ENCODE data around the gene CD9. TPM values are rescaled to one million over a fixed set of nuclear protein-coding genes. Genes with fewer than 3 reads are reported as not detected.

CD9 gene
- total and polyA plus RNA-seq, 2 of the 8 experiments (the other 6 are each of a cell fraction or from before 2014, with no cell fraction given), result 168 to 319 TPM

DNA sequence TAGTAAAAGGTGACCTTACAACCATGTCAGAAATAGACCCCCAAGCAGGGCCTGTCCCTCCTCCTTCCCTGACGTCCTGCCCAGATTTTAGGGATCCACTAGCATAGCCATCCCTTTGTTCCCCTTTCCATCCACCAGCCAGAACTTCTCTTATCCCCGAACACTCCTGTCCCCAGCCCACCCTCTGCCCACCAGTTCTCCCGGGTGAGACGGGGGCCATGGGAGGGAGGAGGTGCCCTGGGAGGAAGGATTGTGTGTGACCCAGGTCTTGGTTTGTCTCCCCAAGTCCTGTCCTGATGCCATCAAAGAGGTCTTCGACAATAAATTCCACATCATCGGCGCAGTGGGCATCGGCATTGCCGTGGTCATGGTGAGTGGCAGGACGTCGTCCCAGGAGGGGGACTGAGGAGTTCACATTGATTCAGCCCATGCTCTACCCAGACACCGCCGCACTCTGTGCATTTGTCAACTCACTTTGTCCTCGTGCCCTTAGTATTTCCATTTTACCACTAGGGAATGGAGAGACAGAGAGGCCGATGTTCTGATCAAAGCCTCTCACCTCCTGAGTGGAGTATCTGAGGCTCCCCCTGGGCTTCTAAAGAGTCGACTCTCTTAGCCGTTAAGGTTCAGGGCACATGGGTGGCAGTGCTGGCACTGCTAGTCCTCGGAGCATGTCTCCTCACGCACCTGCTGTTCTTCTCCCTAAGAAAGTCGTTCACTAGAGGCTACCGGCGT is 35.9 kb downstream of the CD9 start:
- H2BK120ac ChIP-seq (replicated peaks; ENCODE audit: low read depth, low read length), result no peak overlapping the region
- H3K79me2 ChIP-seq (ENCODE audit: control insufficient read depth in 1 of 2, insufficient read depth in 2 of 2, low read length in 2 of 2), result peaks cover 0 to 11% of the 10 kb centered on the region in 2 experiments; a peak in 2 of 4 replicates
- ChIA-PET CTCF (ENCODE audit: partially characterized antibody) (no interaction called here), POLR2A (ENCODE audit: partially characterized antibody) (no interaction called here)
- no peak overlapping the region for H3K18ac ChIP-seq (ENCODE audit: extremely low read depth, low read length)
- H3K4ac ChIP-seq (replicated peaks; ENCODE audit: insufficient read length, low read depth, low read length), result no peak overlapping the region
- H3K36me3 ChIP-seq (ENCODE audit: control insufficient read depth in 2 of 4, insufficient read depth in 4 of 4, low read length in 3 of 4), result peaks cover 14 to 42% (median 21%) of the 10 kb centered on the region in 4 experiments
- H2BK5ac ChIP-seq (ENCODE audit: low read depth, low read length), result no peak overlapping the region; the same call in 1 of the 2 replicates
- DNase-seq (ENCODE audit: low read depth in 1 of 2, low spot score in 2 of 2) (no peak), FAIRE-seq (no peak)
- no peak overlapping the region for H2AFZ ChIP-seq (ENCODE audit: low read length)
- H4K20me1 ChIP-seq (replicated peaks in 1 of 2; ENCODE audit: control insufficient read depth in 1 of 2, insufficient read depth in 2 of 2, low read length in 2 of 2), result peaks cover 0 to 2% of the 10 kb centered on the region in 2 experiments
- no peaks in the 10 kb centered on the region for H3K27me3 ChIP-seq (replicated peaks in 1 of 4; ENCODE audit: control insufficient read depth in 3 of 4, extremely low read depth in 1 of 4, insufficient read depth in 3 of 4, low read length in 3 of 4)
- H4K91ac ChIP-seq (replicated peaks; ENCODE audit: insufficient read length, low read length), result no peak overlapping the region
- no peak overlapping the region for H2BK15ac ChIP-seq (ENCODE audit: low read length)
- peaks cover 0 to 4% (median 0%) of the 10 kb centered on the region in 4 experiments; a peak in 2 of 7 replicates for H3K4me1 ChIP-seq (replicated peaks in 1 of 4; ENCODE audit: control insufficient read depth in 3 of 4, insufficient read depth in 4 of 4, low read length in 3 of 4)
- H4K8ac ChIP-seq (ENCODE audit: extremely low read depth, insufficient read depth, low read length), result no peak overlapping the region
- H3K56ac ChIP-seq (replicated peaks; ENCODE audit: insufficient read length, low read depth, low read length), result no peak overlapping the region
- H4K5ac ChIP-seq (ENCODE audit: insufficient read length, low read depth, low read length), result no peak overlapping the region
- H2BK12ac ChIP-seq (ENCODE audit: low read depth, low read length), result no peak overlapping the region
- no peak overlapping the region for H3K4me2 ChIP-seq (ENCODE audit: insufficient read depth in 1 of 2, low read depth in 2 of 2, low read length in 2 of 2)
- no peaks in the 10 kb centered on the region for H3K23me2 ChIP-seq (ENCODE audit: low read depth, low read length)
- H3K14ac ChIP-seq (ENCODE audit: insufficient read length), result no peak overlapping the region
- H3K23ac ChIP-seq (ENCODE audit: insufficient read length), result no peak overlapping the region
- TF ChIP-seq HDAC2 (IDR thresholded peaks at IDR 0.05; ENCODE audit: borderline replicate concordance in 1 of 2, low read depth in 2 of 2, low read length in 2 of 2) (no peak), CBX8 (IDR thresholded peaks at IDR 0.05; ENCODE audit: borderline replicate concordance, low read depth, low read length) (no peak), MAFK (IDR thresholded peaks at IDR 0.05; ENCODE audit: low read depth, low read length) (no peak), KDM1A (IDR thresholded peaks at IDR 0.05; ENCODE audit: borderline replicate concordance, low read length) (no peak)
- peaks cover 2% of the 10 kb centered on the region; the same call in 1 of the 2 replicates for H3K79me1 ChIP-seq (ENCODE audit: low read depth, low read length)
- no peak overlapping the region for H2AK5ac ChIP-seq (ENCODE audit: low read depth, low read length)
- no peak overlapping the region for H3K27ac ChIP-seq (ENCODE audit: low read depth, low read length)
- H3K9me3 ChIP-seq (ENCODE audit: insufficient read depth in 2 of 2, low read depth in 1 of 2, low read length in 1 of 2), result no peaks in the 10 kb centered on the region
- H2BK20ac ChIP-seq (ENCODE audit: low read length), result no peak overlapping the region
- 88% methylated on average over 22 of the region's 22 CpGs; no CpG with 5 or more reads in 1 of the 2 experiments for WGBS, 2 experiments (ENCODE audit: extremely low coverage in 1 of 2, insufficient coverage in 1 of 2, insufficient read length in 1 of 2, insufficient replicate concordance in 2 of 2, low coverage in 1 of 2, low lambda C conversion rate in 2 of 2, missing lambda C conversion rate in 1 of 2)
- no peak overlapping the region; a peak in 1 of 7 replicates for H3K9ac ChIP-seq (replicated peaks in 1 of 4; ENCODE audit: extremely low read depth in 1 of 4, low read depth in 3 of 4, low read length in 3 of 4)
- H3K4me3 ChIP-seq (ENCODE audit: extremely low read depth in 1 of 4, insufficient read depth in 2 of 4, low read depth in 3 of 4, low read length in 4 of 4), result no peak overlapping the region

Data from H1 (cell line).